Neural progenitor cell (in vitro differentiated cells): Measurements from ENCODE around the gene BARX1. TPM values are rescaled to one million over a fixed set of nuclear protein-coding genes. Genes with fewer than 3 reads are reported as not detected.
"Not testable (repeated sequence)": the region's sequence is repeated elsewhere in the genome, so short reads cannot be mapped to it uniquely, and the experiment has no call there.

Source experiments
- DNase-seq: peaks from one replicate; pipeline ENCODE4 v3.0.0-alpha.2; 2016; ENCODE audit warnings: low spot score
- H2AFZ ChIP-seq: fragments of 200-600 bp; sonication (generic); replicated peaks from 2 replicates; pipeline ENCODE4 v1.6.1; 2016; ENCODE audit warnings: antibody characterized with exemption
- H3F3A ChIP-seq: fragments of 200-600 bp; sonication (generic); 2 replicates; pipeline ENCODE4 v1.6.1; 2016; ENCODE audit warnings: antibody characterized with exemption, low read depth
- H3K27ac ChIP-seq: fragments of 200-600 bp; sonication (generic); 2 replicates; pipeline ENCODE4 v1.5.1; 2016; ENCODE audit warnings: mild to moderate bottlenecking
- H3K27me3 ChIP-seq: fragments of 200-600 bp; sonication (generic); 2 replicates; pipeline ENCODE4 v1.6.1; 2016; ENCODE audit warnings: mild to moderate bottlenecking, moderate library complexity
- H3K36me3 ChIP-seq: fragments of 200-600 bp; sonication (generic); 2 replicates; pipeline ENCODE4 v1.5.1; 2016
- H3K4me1 ChIP-seq: fragments of 200-600 bp; sonication (generic); 2 replicates; pipeline ENCODE4 v1.6.1; 2016; ENCODE audit warnings: mixed run types
- H3K4me2 ChIP-seq: fragments of 200-600 bp; sonication (generic); 2 replicates; pipeline ENCODE4 v1.6.1; 2016
- H3K4me3 ChIP-seq: fragments of 200-600 bp; sonication (generic); 2 replicates; pipeline ENCODE4 v1.5.1; 2016
- H3K79me2 ChIP-seq: fragments of 200-600 bp; sonication (generic); 2 replicates; pipeline ENCODE4 v1.6.1; 2016; ENCODE audit warnings: low read depth
- H3K9ac ChIP-seq: fragments of 200-600 bp; sonication (generic); 2 replicates; pipeline ENCODE4 v1.6.1; 2016
- H3K9me3 ChIP-seq: fragments of 200-600 bp; sonication (generic); 2 replicates; pipeline ENCODE4 v1.5.1; 2016; ENCODE audit warnings: low read depth
- H4K20me1 ChIP-seq: fragments of 200-600 bp; sonication (generic); 2 replicates; pipeline ENCODE4 v1.6.1; 2016; ENCODE audit warnings: low read depth
- H3K27ac Mint-ChIP-seq: 3 replicates; pipeline ENCODE4 v1.8.0; 2021; ENCODE audit warnings: mixed read lengths
- H3K27me3 Mint-ChIP-seq: 2 replicates; pipeline ENCODE4 v1.8.0; 2022; ENCODE audit warnings: low read depth, mild to moderate bottlenecking, inconsistent platforms, moderate library complexity, mixed read lengths; ENCODE audit not compliant: insufficient read depth
- H3K36me3 Mint-ChIP-seq: 3 replicates; pipeline ENCODE4 v1.8.0; 2021; ENCODE audit warnings: mixed read lengths
- H3K4me1 Mint-ChIP-seq: 3 replicates; pipeline ENCODE4 v1.8.0; 2021; ENCODE audit warnings: mixed read lengths
- H3K4me3 Mint-ChIP-seq: 3 replicates; pipeline ENCODE4 v1.8.0; 2021; ENCODE audit warnings: mild to moderate bottlenecking, moderate library complexity, mixed read lengths
- H3K9me3 Mint-ChIP-seq: 3 replicates; pipeline ENCODE4 v1.8.0; 2020; ENCODE audit warnings: mixed read lengths
- CTCF ChIP-seq: fragments of 200-600 bp; sonication (generic); IDR thresholded peaks from 2 replicates; pipeline ENCODE4 v1.5.1; 2017; ENCODE audit warnings: antibody characterized with exemption, mild to moderate bottlenecking
- EZH2 ChIP-seq: fragments of 200-600 bp; sonication (generic); IDR thresholded peaks from 2 replicates; pipeline ENCODE4 v1.6.1; 2017; ENCODE audit warnings: antibody characterized with exemption, mild to moderate bottlenecking, moderate library complexity
- EZH2phosphoT487 ChIP-seq: fragments of 200-600 bp; sonication (generic); IDR thresholded peaks from 2 replicates; pipeline ENCODE4 v1.6.1; 2017; ENCODE audit warnings: antibody characterized with exemption
- total RNA-seq: library from RNA; depleted of rRNA; stranded (reverse); fragments of >200 nt; gene quantifications from 2 replicates; pipeline ENCODE4 v1.2.3, GENCODE V29; 2015; ENCODE audit warnings: low replicate concordance

Gene BARX1
- total RNA-seq, 1 donor from 2014 or later = 0.17 TPM

- Histone ChIP-seq H3K36me3 (no peaks in the 10 kb centered on the region), H3K9me3 (no peaks in the 10 kb centered on the region), H3K4me3 (no peak overlapping the region), H3K4me1 (no peaks in the 10 kb centered on the region), H3K79me2 (no peaks in the 10 kb centered on the region), H2AFZ (no peak overlapping the region), H3K27me3 (peaks cover 31% of the 10 kb centered on the region), H3F3A (no peaks in the 10 kb centered on the region), H4K20me1 (peaks cover 7% of the 10 kb centered on the region), H3K9ac (no peak overlapping the region), H3K27ac (no peak overlapping the region), H3K4me2 (no peak overlapping the region)
- Mint-ChIP-seq H3K4me3 (no peak overlapping the region), H3K27me3 (peaks cover 20% of the 10 kb centered on the region), H3K27ac (no peak overlapping the region), H3K36me3 (no peaks in the 10 kb centered on the region), H3K4me1 (no peaks in the 10 kb centered on the region), H3K9me3 (peaks cover 3% of the 10 kb centered on the region)
- TF ChIP-seq EZH2 (no peak), CTCF (peak; percentile 35)
- no peak for DNase-seq
Observed at GRCh38 chr9:93965830-93966577, 10.8 kb upstream of the BARX1 start.

GRCh38 chr9:93964685-93965084 lies 9.5 kb upstream of the BARX1 start:
- Histone ChIP-seq H3K4me2 (no peak overlapping the region), H3K79me2 (no peaks in the 10 kb centered on the region), H4K20me1 (peaks cover 20% of the 10 kb centered on the region), H3K27me3 (peaks cover 44% of the 10 kb centered on the region), H3K9me3 (no peaks in the 10 kb centered on the region), H2AFZ (no peak overlapping the region), H3K4me1 (no peaks in the 10 kb centered on the region), H3K9ac (no peak overlapping the region), H3K4me3 (no peak overlapping the region), H3K36me3 (no peaks in the 10 kb centered on the region), H3K27ac (no peak overlapping the region), H3F3A (no peaks in the 10 kb centered on the region)
- Mint-ChIP-seq H3K27me3 (peaks cover 32% of the 10 kb centered on the region), H3K4me3 (peak overlapping the region; percentile 28), H3K9me3 (peaks cover under 1% of the 10 kb centered on the region), H3K27ac (no peak overlapping the region), H3K4me1 (peaks cover 2% of the 10 kb centered on the region), H3K36me3 (no peaks in the 10 kb centered on the region)
- TF ChIP-seq EZH2 (no peak), CTCF (no peak), EZH2phosphoT487 (no peak)
- DNase-seq = no peak

- Mint-ChIP-seq H3K4me3 (no peak overlapping the region), H3K27ac (no peak overlapping the region), H3K36me3 (no peaks in the 10 kb centered on the region), H3K4me1 (peaks cover 6% of the 10 kb centered on the region), H3K27me3 (peaks cover 37% of the 10 kb centered on the region), H3K9me3 (no peaks in the 10 kb centered on the region)
- H3K79me2 ChIP-seq = no peaks in the 10 kb centered on the region
- H3K27me3 ChIP-seq = peaks cover 51% of the 10 kb centered on the region
- H3K36me3 ChIP-seq = no peaks in the 10 kb centered on the region
- H2AFZ ChIP-seq = no peak overlapping the region
- no peak overlapping the region for H3K4me2 ChIP-seq
- no peak overlapping the region for H3K9ac ChIP-seq
- no peaks in the 10 kb centered on the region for H3K9me3 ChIP-seq
- no peak overlapping the region for H3K4me3 ChIP-seq
- no peak for DNase-seq
- H3K27ac ChIP-seq = no peak overlapping the region
- peaks cover 27% of the 10 kb centered on the region for H4K20me1 ChIP-seq
- peaks cover 4% of the 10 kb centered on the region for H3K4me1 ChIP-seq
- no peak for TF ChIP-seq CTCF
- no peaks in the 10 kb centered on the region for H3F3A ChIP-seq
Observed at GRCh38 chr9:93963969-93964368, 8.8 kb upstream of the BARX1 start.

- H3K27me3 Mint-ChIP-seq = peaks cover 40% of the 10 kb centered on the region
- not testable (repeated sequence) for H3K4me3 ChIP-seq
Observed at GRCh38 chr9:93963489-93963888, 8.3 kb upstream of the BARX1 start.

More at GRCh38 chr9:93963489-93963888, 8.3 kb upstream of the BARX1 start:
- DNase-seq, H3K27ac Mint-ChIP-seq, H3K4me3 Mint-ChIP-seq, H3K4me1 ChIP-seq, H2AFZ ChIP-seq, H3K27ac ChIP-seq, H3F3A ChIP-seq, H3K9ac ChIP-seq, H3K36me3 ChIP-seq, H3K36me3 Mint-ChIP-seq, H3K9me3 Mint-ChIP-seq, H3K4me2 ChIP-seq, H3K79me2 ChIP-seq, H3K4me1 Mint-ChIP-seq, H3K9me3 ChIP-seq: not testable (repeated sequence)
- peaks cover 56% of the 10 kb centered on the region for H3K27me3 ChIP-seq
- peaks cover 32% of the 10 kb centered on the region for H4K20me1 ChIP-seq
